ENCODE measurements around the gene RFTN2.
"Not testable (repeated sequence)": the region's sequence is repeated elsewhere in the genome, so short reads cannot be mapped to it uniquely, and the experiment has no call there.

Gene RFTN2

DNA sequence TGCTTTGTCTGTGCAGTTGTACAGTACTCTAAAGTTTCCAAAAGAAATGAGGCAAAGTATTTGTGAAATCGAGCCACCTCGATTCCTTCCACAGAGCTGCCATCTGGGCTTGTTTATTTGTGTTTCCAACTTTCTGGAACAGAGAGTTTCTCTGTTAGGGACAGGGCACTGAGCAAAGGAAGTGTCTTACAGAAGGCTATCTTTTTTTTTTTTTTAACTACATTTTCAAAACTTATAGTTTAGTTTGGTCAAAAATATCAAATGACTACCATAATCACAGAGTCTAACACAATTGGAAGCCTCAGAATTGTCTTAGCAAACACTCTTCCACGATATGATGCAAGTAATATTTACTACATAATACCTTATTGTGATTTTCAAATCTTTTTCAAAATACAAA, 796 bp downstream of the RFTN2 start:
- DNase-seq: no peak

DNA sequence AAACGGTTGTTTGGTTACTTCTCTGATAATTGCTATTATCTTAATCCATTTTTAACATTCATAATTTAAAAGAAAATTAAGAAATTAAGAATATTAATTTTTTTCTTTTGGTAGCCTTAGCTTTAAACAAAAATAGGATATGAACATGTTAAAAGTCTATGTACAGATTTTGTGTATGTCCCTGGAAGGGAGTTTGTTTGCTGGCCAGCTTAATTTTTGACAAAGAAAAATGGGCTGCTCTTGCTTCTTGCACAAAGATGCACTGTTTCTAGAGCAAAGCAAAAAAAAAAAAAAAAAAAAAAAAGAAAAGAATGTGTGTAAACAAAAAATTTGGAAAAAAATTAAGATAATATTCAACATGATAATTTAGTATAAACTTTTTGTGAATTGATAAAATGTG, 1.3 kb downstream of the RFTN2 start:
- no peak for DNase-seq

DNA sequence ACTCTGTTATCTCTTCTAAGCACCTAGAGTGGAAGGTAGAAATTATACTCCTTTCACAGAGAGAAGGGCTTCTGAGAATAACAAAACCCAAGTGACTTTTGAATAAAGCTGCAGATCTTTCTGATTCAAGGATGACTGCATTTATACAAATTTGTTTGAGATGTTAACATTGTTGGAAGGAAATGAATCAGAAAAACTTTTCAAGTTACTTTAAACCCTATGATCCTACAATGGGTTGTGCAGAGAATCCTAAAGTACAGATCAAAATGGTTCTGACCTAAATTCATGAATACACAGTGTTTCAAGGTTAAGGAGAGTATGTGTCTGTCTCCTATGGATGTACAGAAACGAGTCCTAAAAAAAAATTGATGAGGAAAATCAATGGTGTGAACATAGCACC, 1.8 kb downstream of the RFTN2 start:
- DNase-seq: no peak

DNA sequence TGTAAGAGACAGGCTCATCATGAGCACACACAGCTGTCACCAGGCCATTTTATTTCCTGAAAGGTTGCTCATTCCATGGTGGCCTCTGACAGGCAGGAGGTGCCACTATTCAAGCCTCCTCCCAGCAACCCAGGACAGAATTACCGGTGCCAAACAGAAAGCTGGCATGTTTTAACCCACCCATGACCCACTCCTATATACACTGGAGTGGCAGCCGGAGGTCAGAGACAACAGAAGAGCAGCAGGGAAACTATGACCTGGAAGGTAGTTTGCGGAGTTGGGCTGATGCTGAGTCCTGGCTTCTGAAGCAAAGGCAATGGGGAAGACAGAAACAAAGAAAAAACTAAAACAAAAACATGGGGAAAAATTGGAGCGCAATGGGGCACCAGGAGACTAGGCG, 2.3 kb downstream of the RFTN2 start:
- no peak for DNase-seq

DNA sequence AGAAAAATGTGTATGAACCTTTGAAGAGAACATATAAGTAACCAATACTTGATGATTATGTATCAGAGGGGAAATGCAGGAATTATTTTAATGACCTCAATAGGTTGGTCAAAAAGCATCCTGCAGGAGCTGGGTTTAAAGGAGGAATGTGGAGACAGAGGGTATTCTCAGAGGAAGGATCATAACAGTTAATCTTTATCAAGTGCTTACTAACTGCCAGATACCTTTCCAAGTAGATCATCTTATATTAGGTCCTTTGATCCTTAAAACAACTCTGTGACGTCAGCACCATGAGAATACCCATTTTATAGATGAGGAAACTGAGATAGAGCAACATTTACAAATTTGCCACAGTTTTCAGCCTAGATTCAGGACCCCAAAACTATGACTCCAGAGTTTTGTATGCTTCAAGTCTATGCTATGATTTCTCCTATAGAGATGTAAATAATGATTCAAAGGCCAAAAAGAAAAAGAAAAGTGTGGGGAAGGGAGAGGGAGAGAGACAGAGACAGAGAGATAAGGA, 3.0 kb downstream of the RFTN2 start:
- DNase-seq: no peak

DNA sequence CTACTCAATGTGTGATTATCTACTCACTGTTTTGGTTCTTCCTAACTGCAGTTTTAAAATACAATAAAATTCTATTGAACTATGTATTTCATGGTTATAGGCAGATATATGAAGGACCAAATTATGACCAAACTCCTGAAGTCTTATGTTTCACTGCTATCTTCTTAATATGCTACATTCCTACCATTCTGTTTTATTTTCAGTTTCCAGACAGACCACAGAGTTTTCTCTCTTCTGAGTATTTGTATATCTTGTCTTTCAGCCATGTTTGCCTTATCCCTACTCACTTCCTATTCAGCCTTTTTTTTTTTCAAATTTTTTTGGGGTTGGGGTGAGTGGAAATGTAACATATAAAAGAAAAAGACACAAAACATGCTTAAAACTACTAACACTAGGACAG, 6.3 kb downstream of the RFTN2 start:
- no peak for DNase-seq

DNA sequence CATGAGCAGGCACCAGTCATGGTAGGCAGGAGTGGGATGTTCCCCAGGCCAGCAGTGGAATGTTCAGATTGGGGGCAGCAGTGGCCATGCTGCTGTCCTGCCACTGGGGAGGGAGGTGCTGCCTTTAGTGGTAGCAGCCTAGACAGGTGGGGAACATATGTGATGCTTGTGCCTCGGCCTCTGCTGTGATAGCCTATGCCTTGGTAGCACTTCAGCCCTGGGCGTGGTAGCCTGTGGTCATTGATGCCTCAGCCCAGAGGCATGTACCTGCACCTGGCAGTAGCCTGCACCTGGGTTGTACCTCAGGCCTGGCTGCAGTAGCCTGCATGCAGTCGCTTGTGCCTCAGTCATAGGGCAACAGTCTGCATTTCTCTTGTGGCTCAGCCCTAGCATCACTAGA, 7.1 kb downstream of the RFTN2 start:
- DNase-seq: no peak

DNA sequence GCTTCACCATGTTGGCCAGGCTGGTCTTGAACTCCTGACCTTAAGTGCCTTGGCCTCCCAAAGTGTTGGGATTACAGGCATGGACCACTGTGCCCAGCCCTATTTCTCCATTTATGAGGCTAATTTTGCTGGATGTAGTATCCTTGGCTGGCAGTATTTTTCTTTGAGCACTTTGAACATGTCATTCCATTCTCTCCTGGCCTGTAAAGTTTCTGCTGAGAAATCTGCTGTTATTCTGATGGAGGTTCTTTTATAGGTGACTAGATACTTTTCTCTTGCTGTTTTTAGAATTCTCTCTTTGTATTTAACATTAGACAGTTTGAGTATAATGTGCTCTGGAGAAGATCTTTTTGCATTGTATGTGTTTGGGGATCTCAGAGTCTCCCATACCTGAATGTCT, 9.1 kb downstream of the RFTN2 start:
- DNase-seq: no peak

DNA sequence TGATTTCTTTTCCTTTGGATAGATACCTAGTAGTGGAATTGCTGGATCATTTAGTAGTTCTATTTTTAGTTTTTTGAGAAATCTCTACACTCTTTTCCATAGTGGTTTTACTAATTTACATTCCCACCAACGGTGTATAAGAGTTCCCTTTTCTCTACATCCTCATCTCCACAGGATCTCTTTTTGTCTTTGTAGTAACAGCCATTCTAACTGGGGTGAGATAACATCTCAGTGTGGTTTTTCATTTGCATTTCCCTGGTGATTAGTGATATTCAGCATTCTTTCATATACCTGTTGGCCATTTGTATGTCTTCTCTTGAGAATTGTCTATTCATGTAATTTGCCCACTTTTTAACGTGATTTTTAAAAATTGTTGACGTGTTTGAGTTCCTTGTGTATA, 13.8 kb downstream of the RFTN2 start:
- DNase-seq: no peak

DNA sequence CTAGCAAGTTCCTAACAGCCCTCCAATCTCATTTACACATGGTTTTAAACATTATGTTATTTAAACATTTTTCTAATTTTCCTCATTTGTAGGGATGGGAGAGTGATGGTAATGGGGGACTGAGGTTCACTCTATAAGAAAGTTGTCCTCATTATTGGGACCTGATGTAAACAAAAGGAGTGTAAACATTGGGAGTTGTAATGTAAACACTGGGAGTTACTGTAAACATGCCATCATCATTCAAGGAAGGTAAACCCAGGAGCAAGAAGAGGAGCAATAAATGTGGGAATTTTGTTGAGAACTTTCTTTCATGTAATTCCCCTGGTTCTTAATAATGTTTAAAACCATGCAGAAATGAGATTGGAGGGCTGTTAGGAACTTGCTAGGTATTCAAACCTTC, 17.8 kb downstream of the RFTN2 start:
- DNase-seq: no peak

DNA sequence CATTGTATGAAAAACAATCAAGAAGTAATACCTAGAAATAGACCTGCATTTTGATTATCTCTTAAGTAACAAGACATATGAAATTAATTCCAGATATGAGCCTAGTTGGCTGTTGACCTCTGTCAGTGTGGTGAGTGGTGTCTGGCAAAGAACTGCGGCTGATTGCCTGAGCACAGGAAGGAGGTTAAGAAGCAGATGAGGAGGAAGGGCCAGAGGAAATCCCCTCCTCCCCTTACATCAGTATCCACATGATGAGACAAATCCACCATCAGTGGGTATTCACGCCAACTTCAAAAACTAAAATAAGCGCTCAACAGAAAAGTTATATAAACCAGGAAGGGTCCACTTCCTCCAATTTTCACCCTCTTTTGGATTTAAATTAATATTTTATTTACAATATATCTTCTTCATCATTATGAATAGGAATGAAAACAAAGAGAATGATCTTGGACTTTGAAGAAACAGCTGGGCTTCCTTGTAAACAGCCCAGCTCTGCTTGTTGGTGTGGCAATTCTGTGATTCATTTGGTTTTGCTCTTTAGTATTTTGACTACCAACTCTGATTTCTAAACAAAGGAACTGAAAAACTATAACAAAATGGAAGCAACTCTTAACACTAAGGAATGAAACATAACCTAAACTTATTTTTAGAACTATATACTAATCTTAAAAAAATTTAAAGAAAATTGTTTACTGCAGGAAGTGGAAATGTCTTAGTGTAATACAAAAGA, 27.3 kb downstream of the RFTN2 start:
- no peak for DNase-seq

DNA sequence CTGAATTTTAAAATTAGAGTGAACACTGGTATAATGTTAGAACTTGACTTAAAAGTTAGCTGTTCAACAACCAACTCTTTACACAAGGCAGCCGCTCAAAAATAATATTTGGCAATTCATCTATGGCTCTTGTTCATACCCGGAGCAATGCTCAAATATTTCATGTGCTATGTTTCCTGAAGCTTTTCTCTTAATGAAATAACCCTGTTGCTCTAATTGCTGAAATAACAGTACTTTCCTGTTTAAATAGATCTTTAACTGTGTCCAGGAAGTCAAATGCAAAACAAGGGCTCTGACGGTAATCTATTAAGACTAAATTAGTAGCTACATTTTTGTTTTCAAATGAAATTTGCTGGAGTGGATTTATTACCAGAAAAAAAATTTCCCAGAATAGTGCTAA, 33.7 kb downstream of the RFTN2 start:
- no peak for DNase-seq

DNA sequence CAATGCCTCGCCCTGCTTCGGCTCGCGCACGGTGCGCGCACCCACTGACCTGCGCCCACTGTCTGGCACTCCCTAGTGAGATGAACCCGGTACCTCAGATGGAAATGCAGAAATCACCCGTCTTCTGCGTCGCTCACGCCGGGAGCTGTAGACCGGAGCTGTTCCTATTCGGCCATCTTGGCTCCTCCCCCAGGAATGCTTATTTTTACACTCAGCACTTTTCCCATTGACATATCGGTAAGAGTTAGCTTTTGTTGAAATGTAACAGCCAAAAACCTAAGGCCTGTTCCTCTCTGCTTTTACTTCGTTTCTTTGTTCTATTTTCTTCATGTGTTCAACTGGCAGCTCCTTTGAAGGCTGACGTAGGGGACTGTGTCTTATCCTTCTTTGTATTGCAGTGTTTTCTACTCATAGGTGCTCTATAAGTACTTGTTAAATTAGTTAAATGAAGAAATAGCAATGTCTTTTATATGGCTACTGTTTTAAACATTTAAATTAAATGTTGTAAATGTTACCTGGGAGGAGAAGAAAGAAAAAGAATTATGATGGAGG, 34.7 kb downstream of the RFTN2 start:
- not testable (repeated sequence) for DNase-seq

DNA sequence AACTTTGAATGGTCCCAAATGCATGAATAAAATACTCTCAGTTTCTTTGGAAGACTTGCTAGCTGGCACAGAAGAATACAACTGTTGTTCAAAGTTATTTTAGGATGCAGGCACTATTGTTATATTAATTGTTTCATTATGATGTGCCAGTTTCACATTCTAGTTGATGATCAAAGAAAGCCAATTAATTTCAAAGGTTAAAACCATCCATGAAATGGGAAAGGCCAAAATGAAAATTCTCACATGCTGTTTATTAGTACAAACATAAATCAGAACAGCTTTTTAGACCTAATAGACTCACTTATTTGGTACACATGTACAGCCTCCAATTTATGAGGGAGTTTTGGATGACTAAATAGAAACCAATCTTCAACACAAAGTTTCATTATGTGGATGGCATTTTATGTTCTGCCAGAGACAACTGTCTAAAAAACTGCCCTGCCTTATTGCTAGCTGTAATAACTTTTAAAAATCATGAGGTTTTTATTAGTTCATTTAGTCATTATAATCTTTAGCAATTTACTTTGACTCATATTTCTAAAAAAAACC, 42.2 kb downstream of the RFTN2 start:
- DNase-seq: no peak

DNA sequence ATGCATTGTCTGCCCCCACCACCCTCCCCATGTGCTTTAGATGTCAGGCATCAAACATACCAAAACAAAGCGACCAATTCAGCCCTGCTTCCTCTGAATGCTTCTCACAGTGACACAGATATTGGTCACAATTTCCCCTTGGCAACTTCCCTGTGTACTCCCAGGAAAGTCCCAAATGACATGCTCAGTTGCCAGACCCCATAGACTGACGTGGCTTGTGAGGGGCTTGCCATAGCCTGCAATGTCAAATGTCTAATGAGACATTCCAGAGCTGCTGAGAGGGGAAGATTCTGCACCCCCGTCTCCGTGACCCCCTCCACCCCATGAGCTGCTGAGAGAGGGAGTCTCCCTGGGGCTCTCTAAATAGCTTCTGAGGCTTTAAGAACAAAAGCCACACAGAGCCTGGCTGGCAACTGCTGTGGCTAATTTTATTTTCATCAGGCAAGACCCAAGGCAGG, 47.3 kb downstream of the RFTN2 start:
- no peak for DNase-seq

DNA sequence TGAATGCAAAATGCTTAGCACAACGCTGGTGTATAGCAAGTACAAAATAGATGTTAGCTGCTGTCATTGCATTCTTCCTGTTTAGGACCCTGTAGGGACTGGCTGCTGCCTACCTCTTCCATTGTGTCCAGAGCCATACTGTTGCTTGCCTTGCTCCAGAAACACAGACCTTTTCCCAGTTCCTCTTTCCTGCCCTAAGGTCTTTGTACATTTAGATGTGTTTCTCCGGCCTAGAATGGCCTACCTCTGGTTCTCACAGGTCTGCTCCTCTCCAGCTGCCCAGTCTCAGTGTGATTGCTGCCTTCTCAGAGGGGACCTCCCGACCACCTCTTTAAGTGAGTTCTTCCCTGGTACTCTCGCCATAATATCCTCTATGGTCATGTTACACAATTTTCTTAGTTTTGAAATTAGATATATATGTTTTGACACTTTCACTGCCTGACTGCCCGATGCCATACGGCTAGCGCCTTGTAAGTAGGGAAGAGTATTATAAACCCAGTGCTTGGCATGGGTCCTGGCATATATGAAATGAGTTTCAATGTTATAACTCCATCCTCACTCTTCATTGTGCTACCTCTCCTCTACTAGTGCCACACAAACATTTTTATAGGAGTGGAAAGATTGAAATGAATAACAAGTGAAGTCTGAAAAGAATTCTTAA, 48.3 kb downstream of the RFTN2 start:
- DNase-seq: no peak

DNA sequence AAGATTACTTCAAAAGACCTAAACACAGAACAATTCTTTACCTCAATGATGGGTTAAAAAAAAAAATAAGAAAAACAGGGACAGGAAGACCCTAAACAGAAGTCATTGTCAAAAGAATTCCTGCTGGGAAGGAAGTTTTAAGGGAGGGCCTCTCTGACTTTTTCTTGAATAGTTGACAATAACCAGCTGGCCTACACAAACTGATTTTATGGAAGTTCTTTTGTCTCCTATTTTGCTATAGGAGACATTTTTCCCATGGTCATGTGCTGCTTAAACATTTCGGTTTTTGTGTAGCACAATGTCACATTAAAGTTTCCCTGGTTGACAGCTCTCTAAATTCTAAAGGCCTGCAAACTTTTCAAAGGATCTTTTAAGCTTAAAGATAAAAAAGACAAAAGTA, 55.3 kb downstream of the RFTN2 start:
- no peak for DNase-seq

DNA sequence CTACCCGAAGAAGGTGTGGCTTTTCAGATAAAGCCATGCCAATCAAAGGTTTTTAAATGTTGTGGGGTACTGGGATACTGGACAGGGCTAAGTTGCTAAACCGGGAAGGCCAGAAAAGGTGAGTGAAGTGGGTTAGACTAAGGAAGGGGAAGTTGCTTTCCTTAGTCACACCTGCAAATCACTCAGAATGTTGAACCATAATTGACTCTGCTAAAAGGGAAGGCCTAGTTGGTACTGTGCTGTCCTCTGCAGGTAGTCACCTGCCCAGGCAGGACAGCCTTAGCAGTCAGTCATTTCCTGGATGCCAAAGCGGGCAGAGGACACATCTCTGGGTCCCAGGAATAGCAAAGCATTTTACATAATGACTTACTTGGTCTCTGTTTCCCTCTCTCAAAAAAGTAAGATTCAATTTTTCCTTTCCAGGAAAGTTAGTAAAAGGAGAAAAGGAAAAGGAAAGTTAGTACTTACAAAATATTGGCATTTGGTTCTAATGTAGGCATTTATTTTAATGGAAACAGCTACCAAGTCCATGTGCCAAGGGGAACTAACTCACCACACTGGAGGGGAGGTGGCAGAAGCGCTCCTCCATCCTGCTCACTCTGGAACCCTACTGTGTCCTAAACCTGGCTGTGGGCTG, 60.3 kb downstream of the RFTN2 start:
- no peak for DNase-seq

DNA sequence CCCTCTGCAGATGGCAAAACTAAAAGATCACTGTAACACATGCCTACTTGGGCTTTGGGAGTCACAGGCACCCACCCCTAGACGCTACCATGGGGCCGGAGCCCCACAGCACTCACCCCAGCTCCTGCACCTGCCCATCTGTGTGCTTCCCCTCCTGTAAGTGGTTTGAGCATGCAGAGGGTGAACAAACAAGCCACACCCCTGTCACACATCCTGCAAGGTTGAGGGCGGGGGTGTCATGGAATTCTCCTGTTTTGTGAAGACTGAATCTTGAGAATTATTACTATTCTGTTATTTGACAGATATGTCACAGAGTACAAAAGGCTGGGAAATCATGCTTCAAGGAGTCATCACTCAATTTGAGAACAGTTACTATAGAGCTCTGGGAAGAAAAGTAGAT, 60.9 kb downstream of the RFTN2 start:
- peak; percentile 4 for DNase-seq

DNA sequence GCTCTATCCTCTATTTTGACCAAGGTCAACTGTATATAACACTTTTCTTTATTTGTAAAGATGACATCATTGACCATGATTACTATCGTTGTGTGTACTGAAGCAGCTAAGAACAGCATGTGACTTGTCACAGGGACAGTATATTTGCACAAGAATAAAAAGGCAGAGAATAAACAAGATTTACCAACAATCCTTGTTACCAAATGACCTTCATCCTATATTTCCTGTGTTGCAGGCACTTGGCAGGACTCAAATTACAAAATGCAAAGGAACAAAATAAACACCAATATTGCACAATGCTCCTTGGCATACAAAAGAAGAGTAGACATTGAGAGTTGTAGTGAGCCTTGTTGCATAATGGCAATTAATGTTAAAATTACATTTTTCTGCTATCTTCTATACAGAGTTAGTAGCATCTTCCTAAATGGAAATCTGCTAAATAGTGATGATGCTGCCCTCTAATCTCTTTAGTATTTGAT, 61.8 kb downstream of the RFTN2 start:
- DNase-seq: no peak

DNA sequence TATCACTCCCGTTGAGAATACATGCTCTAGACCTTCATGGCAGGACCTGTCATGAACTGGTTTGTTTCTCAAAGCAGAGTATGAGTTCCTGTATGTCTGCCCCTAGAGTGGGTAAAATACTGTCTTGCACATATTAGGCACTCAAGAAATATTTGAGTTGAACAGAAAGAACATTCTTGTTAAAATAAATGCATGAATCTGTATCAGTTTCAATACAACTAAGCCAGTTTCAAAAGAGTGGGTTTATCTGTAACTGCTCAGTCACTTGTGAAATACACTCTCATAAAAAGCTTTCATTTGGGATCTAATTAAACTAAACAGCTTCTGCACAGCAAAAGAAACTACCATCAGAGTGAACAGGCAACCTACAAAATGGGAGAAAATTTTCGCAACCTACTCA, 69.2 kb downstream of the RFTN2 start:
- DNase-seq: no peak

DNA sequence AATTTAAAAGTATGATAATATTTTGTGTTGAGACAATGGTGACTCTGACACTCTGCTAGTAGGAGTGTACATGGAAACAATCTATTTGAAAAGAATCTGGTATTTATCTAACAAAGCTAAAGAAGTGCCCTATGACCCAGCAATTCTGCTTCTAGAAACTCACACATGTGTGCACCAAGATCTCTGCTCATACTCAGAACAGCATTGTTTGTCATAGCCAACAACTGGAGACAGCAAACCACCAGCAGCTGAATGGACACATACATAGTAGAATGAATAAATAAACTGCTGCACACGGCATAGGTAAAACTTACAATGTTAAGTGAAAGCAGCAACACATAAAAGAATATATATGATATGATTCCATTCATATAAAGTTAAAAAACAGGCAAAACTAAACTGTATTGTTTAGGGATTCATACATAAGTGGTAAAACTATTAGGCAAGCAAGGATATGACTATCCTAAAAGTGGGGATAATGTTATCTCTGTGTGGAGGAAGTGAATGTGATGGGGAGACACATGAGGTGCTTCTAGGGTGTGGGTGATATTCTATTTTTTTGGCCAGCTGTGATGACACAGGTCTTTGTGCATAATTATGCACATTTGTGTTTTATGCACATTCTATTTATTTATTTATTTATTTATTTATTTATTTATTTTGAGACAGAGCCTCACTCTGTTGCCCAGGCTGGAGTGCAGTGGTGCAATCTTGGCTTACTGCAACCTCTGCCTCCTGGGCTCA, 71.1 kb downstream of the RFTN2 start:
- no peak for DNase-seq

DNA sequence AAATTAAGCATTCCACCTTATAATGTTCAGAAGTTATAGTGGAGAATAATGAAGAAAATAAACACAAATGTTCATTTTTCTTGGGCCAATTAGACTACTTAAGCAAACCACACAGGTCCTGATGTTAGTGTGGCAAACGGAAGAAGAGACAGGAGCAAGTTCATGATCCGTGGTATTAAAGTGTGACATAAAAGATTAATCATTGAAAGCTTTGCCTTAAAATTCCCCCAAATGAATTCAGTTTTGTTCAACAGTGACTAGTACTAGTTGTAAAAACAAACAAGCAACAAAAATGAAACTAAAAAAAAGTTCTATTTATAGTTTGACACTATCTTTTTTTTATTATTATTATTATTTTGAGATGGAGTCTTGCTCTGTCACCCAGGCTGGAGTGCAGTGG, 73.7 kb downstream of the RFTN2 start:
- DNase-seq: no peak

All from CD4-positive, alpha-beta T cell treated with Interleukin-6 for 4 hours (primary cell).